ENCODE data around the gene PCF11. TPM values are rescaled to one million over a fixed set of nuclear protein-coding genes. Genes with fewer than 3 reads are reported as not detected.

The PCF11 gene
- total and polyA plus RNA-seq, 2 of the 13 experiments (the other 11 are each of a cell fraction or from before 2014, with no cell fraction given) = 40.3 to 47.7 TPM

DNA sequence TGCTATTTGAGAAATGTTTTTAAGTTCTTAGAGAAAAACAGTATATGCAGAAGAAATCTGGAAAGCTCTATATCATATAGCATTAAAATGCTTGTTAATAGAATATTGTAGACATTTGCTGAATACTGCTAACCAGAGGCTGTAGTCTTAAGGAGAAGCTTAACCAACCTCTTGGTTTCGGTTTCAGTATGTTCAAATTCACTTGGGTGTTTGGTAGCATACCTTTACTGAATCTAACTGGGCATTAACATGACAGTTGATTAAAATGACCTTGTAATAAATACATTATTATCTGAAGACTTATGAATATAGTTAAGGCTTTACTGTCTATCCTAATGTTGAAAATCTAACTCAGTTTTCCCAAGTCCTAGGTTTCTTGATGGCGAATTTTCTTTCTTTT, 5.4 kb downstream of the PCF11 start:
- H3K79me2 ChIP-seq (ENCODE audit: insufficient read depth, low read length) = peaks cover 56% of the 10 kb centered on the region
- BruUV-seq (replicated peaks) = no TSS peak
- intact Hi-C loops (cut with micrococcal nuclease; ENCODE audit: unreplicated experiment) = loop anchor here (1.0 kb wide), 1 partner anchor 8 kb away; no protein-coding TSS in a partner anchor
- no peaks in the 10 kb centered on the region; a peak in 1 of 5 replicates for H3K27me3 ChIP-seq (ENCODE audit: control insufficient read depth in 1 of 2, insufficient read depth in 2 of 2, low read length in 2 of 2)
- ATAC-seq (no peak), FAIRE-seq (no peak), DNase-seq (ENCODE audit: low spot score) (no peak)
- CTCF ChIA-PET (ENCODE audit: low intra/inter-chr PET ratio, low total read pairs) = no interaction called here
- no peak overlapping the region for H3K4me3 ChIP-seq (replicated peaks in 1 of 3; ENCODE audit: insufficient read depth in 1 of 3, low read depth in 2 of 3, low read length in 3 of 3)
- POLR2A ChIA-PET = interaction anchor here (1.2 kb wide), 1 partner anchor 90 kb away, joined by 3 read pairs; the partner anchor contains the start of gene RAB30
- in situ Hi-C loops (cut with HindIII; ENCODE audit: extremely low pct_ligation_motif_present, low pct_unique_long_range_greater_than_20kb) = loop anchor here (10.0 kb wide), 1 partner anchor 258 kb away; the partner anchor contains the start of genes DDIAS and PRCP
- peaks cover 4 to 18% of the 10 kb centered on the region in 2 experiments for H3K36me3 ChIP-seq (replicated peaks in 1 of 2; ENCODE audit: control insufficient read depth in 1 of 2, insufficient read depth in 2 of 2, low read length in 2 of 2)
- no peak overlapping the region for H3K4me2 ChIP-seq (ENCODE audit: low read depth, low read length)
- H3K4me1 ChIP-seq (ENCODE audit: insufficient read depth, low read length) = peaks cover 38% of the 10 kb centered on the region
- H2AFZ ChIP-seq (ENCODE audit: low read length) = no peak overlapping the region
- H4K20me1 ChIP-seq (ENCODE audit: insufficient read depth, low read length) = peaks cover 30% of the 10 kb centered on the region
- no peak overlapping the region for H3K27ac ChIP-seq (ENCODE audit: extremely low read length, insufficient read depth, low read length)
- H3K9ac ChIP-seq (ENCODE audit: insufficient read depth, low read depth, low read length) = no peak overlapping the region
- no peaks in the 10 kb centered on the region for H3K9me3 ChIP-seq (ENCODE audit: low read length)
- WGBS (ENCODE audit: low lambda C conversion rate) = 98% methylated on average over 2 of the region's 2 CpGs
- TF ChIP-seq ZNF335 (CRISPR knock-in tag; IDR thresholded peaks at IDR 0.05) (no peak), NR3C1 (CRISPR knock-in tag; IDR thresholded peaks at IDR 0.05) (no peak), PHF8 (CRISPR knock-in tag; IDR thresholded peaks at IDR 0.05) (no peak), GATAD2A (CRISPR knock-in tag; IDR thresholded peaks at IDR 0.05) (no peak), CENPT (CRISPR knock-in tag; IDR thresholded peaks at IDR 0.05; ENCODE audit: low read depth) (no peak), HOXA3 (CRISPR knock-in tag; IDR thresholded peaks at IDR 0.05) (no peak), ZNF256 (CRISPR knock-in tag; conservative IDR thresholded peaks at IDR 0.05) (no peak), PHB2 (IDR thresholded peaks at IDR 0.05; ENCODE audit: partially characterized antibody) (no peak)
- TF ChIP-seq, protein P1, sequence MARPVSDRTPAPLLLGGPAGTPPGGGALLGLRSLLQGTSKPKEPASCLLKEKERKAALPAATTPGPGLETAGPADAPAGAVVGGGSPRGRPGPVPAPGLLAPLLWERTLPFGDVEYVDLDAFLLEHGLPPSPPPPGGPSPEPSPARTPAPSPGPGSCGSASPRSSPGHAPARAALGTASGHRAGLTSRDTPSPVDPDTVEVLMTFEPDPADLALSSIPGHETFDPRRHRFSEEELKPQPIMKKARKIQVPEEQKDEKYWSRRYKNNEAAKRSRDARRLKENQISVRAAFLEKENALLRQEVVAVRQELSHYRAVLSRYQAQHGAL (CRISPR knock-in tag; IDR thresholded peaks at IDR 0.05; ENCODE audit: not compliant biosample characterization) = no peak
- TF ChIP-seq, protein P2, sequence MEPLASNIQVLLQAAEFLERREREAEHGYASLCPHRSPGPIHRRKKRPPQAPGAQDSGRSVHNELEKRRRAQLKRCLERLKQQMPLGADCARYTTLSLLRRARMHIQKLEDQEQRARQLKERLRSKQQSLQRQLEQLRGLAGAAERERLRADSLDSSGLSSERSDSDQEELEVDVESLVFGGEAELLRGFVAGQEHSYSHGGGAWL (CRISPR knock-in tag; IDR thresholded peaks at IDR 0.05) = no peak
